HG03457 (cell line): ENCODE results near the gene CMSS1.
A peak's percentile ranks its signal among the peaks of the same experiment; 100 is the strongest.
"Not testable (repeated sequence)": the region's sequence is repeated elsewhere in the genome, so short reads cannot be mapped to it uniquely, and the experiment has no call there.

ENCODE experiments used
- ATAC-seq: cut with Tn5 transposase; IDR thresholded peaks from one replicate; pipeline ENCODE4 v1.9.1; 2021; ENCODE audit warnings: moderate number of reproducible peaks; ENCODE audit not compliant: unreplicated experiment

The CMSS1 gene

GRCh38 chr3:100209169-100209568 lies 391.5 kb downstream of the CMSS1 start:
- no peak for ATAC-seq

- ATAC-seq, result peak; percentile 82
Measured at GRCh38 chr3:100209948-100210771, 392.5 kb downstream of the CMSS1 start.

- no peak for ATAC-seq
Measured at GRCh38 chr3:100210772-100211135, 393.1 kb downstream of the CMSS1 start.

- ATAC-seq, result no peak
Measured at GRCh38 chr3:100213891-100214573, 396.4 kb downstream of the CMSS1 start.

- no peak for ATAC-seq
Measured at GRCh38 chr3:100214574-100214964, 396.9 kb downstream of the CMSS1 start.

- no peak for ATAC-seq
Measured at GRCh38 chr3:100216713-100217112, 399.1 kb downstream of the CMSS1 start.

- no peak for ATAC-seq
Measured at GRCh38 chr3:100221159-100221558, 403.5 kb downstream of the CMSS1 start.

- ATAC-seq, result no peak
Measured at GRCh38 chr3:100225193-100225592, 407.5 kb downstream of the CMSS1 start.

GRCh38 chr3:100225883-100226282 lies 408.2 kb downstream of the CMSS1 start:
- no peak for ATAC-seq

GRCh38 chr3:100226712-100227429 lies 409.2 kb downstream of the CMSS1 start:
- no peak for ATAC-seq

GRCh38 chr3:100227511-100227921 lies 409.9 kb downstream of the CMSS1 start:
- no peak for ATAC-seq

- ATAC-seq, result no peak
Measured at GRCh38 chr3:100228247-100228646, 410.6 kb downstream of the CMSS1 start.

- not testable (repeated sequence) for ATAC-seq
Measured at GRCh38 chr3:100229188-100229587, 411.5 kb downstream of the CMSS1 start.

- ATAC-seq, result no peak
Measured at GRCh38 chr3:100230710-100231109, 413.0 kb downstream of the CMSS1 start.
